OCI-LY1 (cell line): ENCODE results near the gene MYO1D.

ENCODE experiments used
- H2AFZ ChIP-seq: fragments of 200-600 bp; sonication (generic), shearing (Covaris generic); 2 replicates; pipeline ENCODE4 v1.6.0; 2014; ENCODE audit warnings: antibody characterized with exemption, mild to moderate bottlenecking, low read length
- H3F3A ChIP-seq: fragments of 200-600 bp; sonication (generic), shearing (Covaris generic); 2 replicates; pipeline ENCODE4 v1.6.0; 2014; ENCODE audit warnings: mild to moderate bottlenecking, antibody characterized with exemption, low read length, moderate library complexity; ENCODE audit not compliant: insufficient read depth
- H3K27ac ChIP-seq: fragments of 200-600 bp; sonication (generic); 2 replicates; pipeline ENCODE4 v1.5.1; 2014; ENCODE audit warnings: low read length, mixed run types, mild to moderate bottlenecking, low read depth; ENCODE audit not compliant: poor library complexity, severe bottlenecking
- H3K27me3 ChIP-seq: fragments of 200-600 bp; sonication (generic); 2 replicates; pipeline ENCODE4 v1.6.0; 2014; ENCODE audit warnings: antibody characterized with exemption, mild to moderate bottlenecking, low read length, moderate library complexity; ENCODE audit not compliant: insufficient read depth
- H3K36me3 ChIP-seq: fragments of 200-600 bp; sonication (generic); 2 replicates; pipeline ENCODE4 v1.6.1; 2014; ENCODE audit warnings: mild to moderate bottlenecking, antibody characterized with exemption, low read length, moderate library complexity, mixed read lengths; ENCODE audit not compliant: insufficient read depth
- H3K4me1 ChIP-seq: fragments of 200-600 bp; sonication (generic); 2 replicates; pipeline ENCODE4 v1.5.1; 2014; ENCODE audit warnings: mild to moderate bottlenecking, low read length, moderate library complexity; ENCODE audit not compliant: insufficient read depth, severe bottlenecking
- H3K4me2 ChIP-seq: fragments of 200-600 bp; sonication (generic), shearing (Covaris generic); 2 replicates; pipeline ENCODE4 v1.6.1; 2014; ENCODE audit warnings: low read length
- H3K4me3 ChIP-seq: fragments of 200-600 bp; sonication (generic); 2 replicates; pipeline ENCODE4 v1.5.1; 2014; ENCODE audit warnings: low read length, low read depth, mild to moderate bottlenecking, mixed read lengths; ENCODE audit not compliant: poor library complexity, severe bottlenecking
- H3K79me2 ChIP-seq: fragments of 200-600 bp; shearing (Covaris generic); 2 replicates; pipeline ENCODE4 v1.6.1; 2016; ENCODE audit warnings: mixed run types, low read length, mixed read lengths; ENCODE audit not compliant: insufficient read depth
- H3K9ac ChIP-seq: fragments of 200-600 bp; sonication (generic), shearing (Covaris generic); 2 replicates; pipeline ENCODE4 v1.6.1; 2014; ENCODE audit warnings: mild to moderate bottlenecking, low read length, mixed read lengths
- H3K9me2 ChIP-seq: fragments of 200-600 bp; sonication (generic), shearing (Covaris generic); 2 replicates; pipeline ENCODE4 v1.6.1; 2014; ENCODE audit warnings: low read depth, mild to moderate bottlenecking, low read length, mixed read lengths
- H3K9me3 ChIP-seq: fragments of 200-600 bp; shearing (Covaris generic); 2 replicates; pipeline ENCODE4 v1.6.1; 2014; ENCODE audit warnings: low read length, mixed read lengths
- H4K20me1 ChIP-seq: fragments of 200-600 bp; sonication (generic), shearing (Covaris generic); 2 replicates; pipeline ENCODE4 v1.6.0; 2016; ENCODE audit warnings: mild to moderate bottlenecking, low read length; ENCODE audit not compliant: insufficient read depth
- CTCF ChIP-seq: fragments of 200-600 bp; sonication (generic), shearing (Covaris generic); IDR thresholded peaks from 2 replicates; pipeline ENCODE4 v1.5.1; 2017; ENCODE audit warnings: mild to moderate bottlenecking, antibody characterized with exemption, low read length, moderate library complexity, mixed read lengths
- EZH2 ChIP-seq: fragments of 200-600 bp; sonication (generic), shearing (Covaris generic); IDR thresholded peaks from 2 replicates; pipeline ENCODE4 v1.8.0; 2017; ENCODE audit warnings: borderline replicate concordance, mixed run types, mild to moderate bottlenecking, antibody characterized with exemption, low read length, moderate library complexity, mixed read lengths

Gene MYO1D

DNA sequence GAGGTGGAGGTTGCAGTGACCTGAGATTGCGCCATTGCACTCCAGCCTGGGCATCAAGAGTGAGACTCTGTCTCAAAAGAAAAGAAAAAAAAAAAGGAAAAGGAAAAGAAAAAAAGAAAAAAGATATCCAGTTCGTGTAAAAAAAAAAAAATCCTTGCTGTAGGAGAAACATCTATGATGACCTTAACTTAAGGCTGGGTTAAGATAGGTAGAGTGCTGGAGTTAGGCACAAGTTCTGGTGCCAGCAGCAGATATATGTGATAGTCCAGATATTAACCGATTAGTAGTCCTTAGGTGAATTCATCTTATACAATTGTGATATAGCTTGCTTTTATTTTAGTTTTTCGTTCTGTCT, 415.4 kb downstream of the MYO1D start:
- H3K9me2 ChIP-seq: no peaks in the 10 kb centered on the region
- peaks cover 7% of the 10 kb centered on the region; the same call in 1 of the 2 replicates for H3K79me2 ChIP-seq
- TF ChIP-seq CTCF (no peak), EZH2 (no peak)
- H3K27me3 ChIP-seq: no peaks in the 10 kb centered on the region
- H3K4me3 ChIP-seq: no peak overlapping the region
- no peaks in the 10 kb centered on the region for H3K4me1 ChIP-seq
- H3K9me3 ChIP-seq: no peaks in the 10 kb centered on the region
- H3F3A ChIP-seq: no peaks in the 10 kb centered on the region
- H4K20me1 ChIP-seq: no peaks in the 10 kb centered on the region
- no peak overlapping the region for H3K9ac ChIP-seq
- H2AFZ ChIP-seq: no peak overlapping the region
- H3K27ac ChIP-seq: no peak overlapping the region
- peaks cover 86% of the 10 kb centered on the region for H3K36me3 ChIP-seq
- no peak overlapping the region for H3K4me2 ChIP-seq

DNA sequence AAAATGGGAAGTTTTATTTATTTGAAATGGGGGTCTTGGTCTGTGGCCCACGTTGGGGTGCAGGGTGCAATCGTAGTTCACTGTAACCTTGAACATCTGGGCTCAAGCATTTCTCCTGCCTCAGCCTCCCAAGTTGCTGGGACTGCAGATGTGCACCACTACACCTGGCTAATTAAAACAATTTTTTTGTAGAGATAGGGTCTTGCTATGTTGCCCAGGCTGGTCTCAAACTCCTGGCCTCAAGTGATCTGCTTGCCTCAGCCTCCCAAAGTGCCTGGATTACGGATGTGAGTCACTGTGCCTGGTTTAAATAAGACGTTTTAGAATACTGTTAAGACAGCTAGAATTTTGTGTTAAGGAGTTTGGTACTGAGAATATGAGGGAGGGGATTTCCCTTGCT, 416.9 kb downstream of the MYO1D start:
- no peaks in the 10 kb centered on the region for H3F3A ChIP-seq
- no peaks in the 10 kb centered on the region for H3K4me1 ChIP-seq
- H2AFZ ChIP-seq: no peak overlapping the region
- H3K9me2 ChIP-seq: no peaks in the 10 kb centered on the region
- TF ChIP-seq EZH2 (no peak), CTCF (no peak)
- no peak overlapping the region for H3K4me2 ChIP-seq
- no peak overlapping the region for H3K4me3 ChIP-seq
- no peak overlapping the region for H3K9ac ChIP-seq
- H3K9me3 ChIP-seq: no peaks in the 10 kb centered on the region
- H3K79me2 ChIP-seq: peaks cover 8% of the 10 kb centered on the region; the same call in 1 of the 2 replicates
- no peaks in the 10 kb centered on the region for H4K20me1 ChIP-seq
- H3K27me3 ChIP-seq: no peaks in the 10 kb centered on the region
- H3K27ac ChIP-seq: no peak overlapping the region
- H3K36me3 ChIP-seq: peaks cover 83% of the 10 kb centered on the region

GRCh38 chr17:32458371-32458770, 418.6 kb downstream of the MYO1D start:
- no peaks in the 10 kb centered on the region for H4K20me1 ChIP-seq
- TF ChIP-seq EZH2 (no peak), CTCF (no peak)

More at GRCh38 chr17:32458371-32458770, 418.6 kb downstream of the MYO1D start:
- Histone ChIP-seq H3K36me3 (peaks cover 86% of the 10 kb centered on the region), H3K9ac (no peak overlapping the region), H3K4me2 (no peak overlapping the region), H3K27ac (no peak overlapping the region), H3K79me2 (peaks cover 13% of the 10 kb centered on the region; the same call in 1 of the 2 replicates), H2AFZ (no peak overlapping the region), H3F3A (no peaks in the 10 kb centered on the region), H3K9me3 (no peaks in the 10 kb centered on the region), H3K27me3 (no peaks in the 10 kb centered on the region), H3K4me3 (no peak overlapping the region), H3K9me2 (no peaks in the 10 kb centered on the region), H3K4me1 (no peaks in the 10 kb centered on the region)
